Loucy (cell line): ENCODE measurements around the gene KDM4C.

Experiments
- EZH2phosphoT487 ChIP-seq: fragments of 200-600 bp; IDR thresholded peaks from 2 replicates; pipeline ENCODE4 v1.6.1; 2018; ENCODE audit warnings: antibody characterized with exemption, mild to moderate bottlenecking, moderate library complexity, borderline replicate concordance
- TF ChIP-seq, protein P1 (sequence below): fragments of 200-600 bp; sonication (generic); conservative IDR thresholded peaks from 2 replicates; pipeline ENCODE4 v1.5.1; 2014; ENCODE audit warnings: mild to moderate bottlenecking, antibody characterized with exemption, low read length

DNA sequence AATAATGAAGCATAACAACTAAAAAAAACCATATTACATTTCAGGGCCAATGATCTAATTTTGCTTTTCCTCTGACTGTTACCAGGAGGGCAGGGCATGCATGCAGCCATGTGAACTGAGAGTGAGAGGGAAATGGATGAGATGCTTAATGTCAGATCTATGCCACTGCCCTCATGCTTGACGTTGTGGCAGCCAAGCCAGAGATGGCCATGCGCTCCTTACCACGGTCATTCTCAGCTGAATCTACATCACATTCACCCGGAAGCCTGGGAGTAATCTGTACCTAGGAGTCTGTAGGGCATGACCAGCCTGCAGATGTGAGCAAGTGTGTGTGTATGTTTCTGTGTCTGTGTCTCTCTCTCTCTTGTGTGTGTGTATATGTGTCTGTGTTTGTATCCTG, 183.7 kb downstream of the KDM4C start:
- TF ChIP-seq, protein P1, sequence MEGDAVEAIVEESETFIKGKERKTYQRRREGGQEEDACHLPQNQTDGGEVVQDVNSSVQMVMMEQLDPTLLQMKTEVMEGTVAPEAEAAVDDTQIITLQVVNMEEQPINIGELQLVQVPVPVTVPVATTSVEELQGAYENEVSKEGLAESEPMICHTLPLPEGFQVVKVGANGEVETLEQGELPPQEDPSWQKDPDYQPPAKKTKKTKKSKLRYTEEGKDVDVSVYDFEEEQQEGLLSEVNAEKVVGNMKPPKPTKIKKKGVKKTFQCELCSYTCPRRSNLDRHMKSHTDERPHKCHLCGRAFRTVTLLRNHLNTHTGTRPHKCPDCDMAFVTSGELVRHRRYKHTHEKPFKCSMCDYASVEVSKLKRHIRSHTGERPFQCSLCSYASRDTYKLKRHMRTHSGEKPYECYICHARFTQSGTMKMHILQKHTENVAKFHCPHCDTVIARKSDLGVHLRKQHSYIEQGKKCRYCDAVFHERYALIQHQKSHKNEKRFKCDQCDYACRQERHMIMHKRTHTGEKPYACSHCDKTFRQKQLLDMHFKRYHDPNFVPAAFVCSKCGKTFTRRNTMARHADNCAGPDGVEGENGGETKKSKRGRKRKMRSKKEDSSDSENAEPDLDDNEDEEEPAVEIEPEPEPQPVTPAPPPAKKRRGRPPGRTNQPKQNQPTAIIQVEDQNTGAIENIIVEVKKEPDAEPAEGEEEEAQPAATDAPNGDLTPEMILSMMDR, result no peak
- TF ChIP-seq EZH2phosphoT487, result no peak
